WTC11 (cell line): ENCODE data around the gene TRMT2A.

Experiments used
- AFF4 ChIP-seq: sonication (generic); formaldehyde crosslinking; IDR thresholded peaks from 2 replicates; pipeline ENCODE4 v1.8.1; 2023; ENCODE audit warnings: mild to moderate bottlenecking, missing genetic modification reagents, borderline replicate concordance
- ATF1 ChIP-seq: sonication (generic); formaldehyde crosslinking; IDR thresholded peaks from 2 replicates; pipeline ENCODE4 v1.8.1; 2023; ENCODE audit warnings: mild to moderate bottlenecking, moderate library complexity, missing genetic modification reagents
- ATF2 ChIP-seq: sonication (generic); formaldehyde crosslinking; IDR thresholded peaks from 2 replicates; pipeline ENCODE4 v1.8.1; 2022; ENCODE audit warnings: low read depth, missing genetic modification reagents, borderline replicate concordance
- CBFB ChIP-seq: sonication (generic); formaldehyde crosslinking; IDR thresholded peaks from 2 replicates; pipeline ENCODE4 v1.8.1; 2022; ENCODE audit warnings: mild to moderate bottlenecking, low read depth, missing genetic modification reagents
- CREB1 ChIP-seq: sonication (generic); formaldehyde crosslinking; IDR thresholded peaks from 2 replicates; pipeline ENCODE4 v1.8.0; 2023; ENCODE audit warnings: mild to moderate bottlenecking, missing genetic modification reagents
- CTCF ChIP-seq: fragments of 200-600 bp; IDR thresholded peaks from 2 replicates; pipeline ENCODE4 v1.8.0; 2022; ENCODE audit warnings: antibody characterized with exemption
- ELF4 ChIP-seq: sonication (generic); formaldehyde crosslinking; IDR thresholded peaks from 2 replicates; pipeline ENCODE4 v1.8.1; 2022; ENCODE audit warnings: low read depth, mild to moderate bottlenecking, moderate library complexity, missing genetic modification reagents
- FOXK1 ChIP-seq: sonication (generic); formaldehyde crosslinking; IDR thresholded peaks from 2 replicates; pipeline ENCODE4 v1.8.0; 2022; ENCODE audit warnings: mild to moderate bottlenecking, moderate library complexity, missing genetic modification reagents
- MAX ChIP-seq: sonication (generic); formaldehyde crosslinking; IDR thresholded peaks from 2 replicates; pipeline ENCODE4 v1.8.0; 2022; ENCODE audit warnings: mild to moderate bottlenecking, missing genetic modification reagents
- MLX ChIP-seq: sonication (generic); formaldehyde crosslinking; IDR thresholded peaks from 2 replicates; pipeline ENCODE4 v1.8.1; 2023; ENCODE audit warnings: mild to moderate bottlenecking, missing genetic modification reagents, moderate library complexity
- MXD4 ChIP-seq: fragments of 250-450 bp; sonication (Bioruptor Pico); IDR thresholded peaks from 2 replicates; pipeline ENCODE4 v1.8.0; 2021; ENCODE audit warnings: mild to moderate bottlenecking, moderate library complexity, borderline replicate concordance
- NFE2L1 ChIP-seq: sonication (generic); formaldehyde crosslinking; IDR thresholded peaks from 2 replicates; pipeline ENCODE4 v1.8.1; 2023; ENCODE audit warnings: missing genetic modification reagents
- NR1H2 ChIP-seq: sonication (generic); formaldehyde crosslinking; IDR thresholded peaks from 2 replicates; pipeline ENCODE4 v1.9.0; 2021; ENCODE audit warnings: mild to moderate bottlenecking, moderate library complexity, missing genetic modification reagents
- TEAD4 ChIP-seq: sonication (generic); formaldehyde crosslinking; IDR thresholded peaks from 2 replicates; pipeline ENCODE4 v1.8.0; 2022; ENCODE audit warnings: mild to moderate bottlenecking, missing genetic modification reagents

- TF ChIP-seq CTCF (no peak), TEAD4 (no peak), MLX (no peak), AFF4 (CRISPR knock-in tag) (no peak), ELF4 (CRISPR knock-in tag) (no peak), NFE2L1 (CRISPR knock-in tag) (no peak), ATF1 (CRISPR knock-in tag) (no peak), CBFB (CRISPR knock-in tag) (no peak), MAX (CRISPR knock-in tag) (no peak), MXD4 (CRISPR knock-in tag) (no peak), CREB1 (CRISPR knock-in tag) (no peak), ATF2 (CRISPR knock-in tag) (no peak), FOXK1 (no peak), NR1H2 (no peak)
Observed at GRCh38 chr22:20063271-20064139, 53.5 kb downstream of the TRMT2A start.
